Gastroesophageal sphincter (tissue), 4 donors: ENCODE measurements around the gene ARF3. TPM values are rescaled to one million over a fixed set of nuclear protein-coding genes. Genes with fewer than 3 reads are reported as not detected.
A peak's percentile ranks its signal among the peaks of the same experiment; 100 is the strongest.

Source experiments
- ATAC-seq: fragments of 150-250 bp; one replicate; pipeline ENCODE4 v1.9.1; 2016; ENCODE audit warnings: mild to moderate bottlenecking, moderate library complexity
- H3K27ac ChIP-seq, 4 donors: fragments of 200-600 bp; sonication (generic) in 3 of 4; 1 replicate in 3 of 4; 2 replicates in 1 of 4; pipeline ENCODE4 v1.5.1; 2016 to 2019
- H3K27me3 ChIP-seq: fragments of 200-600 bp; sonication (generic); one replicate; pipeline ENCODE4 v1.5.1; 2019
- H3K36me3 ChIP-seq, 2 donors: fragments of 200-600 bp; sonication (generic); one replicate each; pipeline ENCODE4 v1.5.1; 2019; ENCODE audit warnings: control low read depth in 1 of 2
- H3K4me1 ChIP-seq, 3 donors: fragments of 200-600 bp; sonication (generic); 1 replicate in 2 of 3; 2 replicates in 1 of 3; pipeline ENCODE4 v1.5.1; 2016 to 2019; ENCODE audit warnings: control low read depth in 2 of 3
- H3K4me3 ChIP-seq, 2 donors: fragments of 200-600 bp; sonication (generic); one replicate each; pipeline ENCODE4 v1.5.1; 2019; ENCODE audit warnings: mild to moderate bottlenecking in 1 of 2, moderate library complexity in 1 of 2
- H3K9me3 ChIP-seq, 3 donors: fragments of 200-600 bp; sonication (generic); one replicate each; pipeline ENCODE4 v1.5.1; 2017 to 2019; ENCODE audit warnings: control low read depth in 2 of 3
- CTCF ChIP-seq, 4 experiments: fragments of 200-600 bp in 2 of 4; fragments of 450-650 bp in 2 of 4; sonication (generic) in 1 of 4; IDR thresholded peaks; one replicate each; pipeline ENCODE4 v1.5.1; 2017 to 2019; ENCODE audit warnings: antibody characterized with exemption in 4 of 4, mild to moderate bottlenecking in 2 of 4, moderate library complexity in 2 of 4
- EP300 ChIP-seq: sonication (generic); formaldehyde crosslinking; IDR thresholded peaks from one replicate; pipeline ENCODE4 v1.6.1; 2017; ENCODE audit warnings: antibody characterized with exemption, mild to moderate bottlenecking
- POLR2A ChIP-seq, 2 donors: fragments of 450-650 bp; IDR thresholded peaks; one replicate each; pipeline ENCODE4 v1.6.1; 2017; ENCODE audit warnings: antibody characterized with exemption in 2 of 2, mild to moderate bottlenecking in 2 of 2, moderate library complexity in 1 of 2
- POLR2AphosphoS5 ChIP-seq: sonication (generic); formaldehyde crosslinking; IDR thresholded peaks from one replicate; pipeline ENCODE4 v1.6.1; 2017; ENCODE audit warnings: antibody characterized with exemption
- WGBS, 2 donors: methylation state at CpG; one replicate each; pipeline ENCODE4 v1.1.5; 2018; ENCODE audit warnings: low coverage in 1 of 2; 5-methylcytosine and 5-hydroxymethylcytosine counted together
- total RNA-seq, 4 donors: library from RNA; depleted of rRNA; stranded (reverse); fragments of >200 nt; gene quantifications; one replicate each; pipeline ENCODE4 v1.1.0, GENCODE V29; 2016

The ARF3 gene
- total RNA-seq, 4 donors from 2014 or later: 52.6 to 91.6 (median 83.1) TPM

DNA sequence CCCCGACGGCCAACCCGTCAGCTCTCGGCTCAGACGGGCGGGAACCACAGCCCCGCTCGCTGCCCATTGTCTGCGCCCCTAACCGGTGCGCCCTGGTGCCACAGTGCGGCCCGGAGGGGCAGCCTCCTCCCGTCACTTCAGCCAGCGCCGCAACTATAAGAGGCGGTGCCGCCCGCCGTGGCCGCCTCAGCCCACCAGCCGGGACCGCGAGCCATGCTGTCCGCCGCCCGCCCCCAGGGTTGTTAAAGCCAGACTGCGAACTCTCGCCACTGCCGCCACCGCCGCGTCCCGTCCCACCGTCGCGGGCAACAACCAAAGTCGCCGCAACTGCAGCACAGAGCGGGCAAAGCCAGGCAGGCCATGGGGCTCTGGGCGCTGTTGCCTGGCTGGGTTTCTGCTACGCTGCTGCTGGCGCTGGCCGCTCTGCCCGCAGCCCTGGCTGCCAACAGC, 21.0 kb upstream of the ARF3 start, which contains the start of gene WNT1:
WNT1 (plus strand) TSS at position 32 of the 450 bp plus-strand sequence; CDS start at position 361, 329 bp downstream.
- TF ChIP-seq POLR2AphosphoS5 (no peak), CTCF (IDR thresholded peaks at IDR 0.05) (peak in 1 of 4 experiments; percentile 35)
- Histone ChIP-seq H3K36me3 (no peaks in the 10 kb centered on the region), H3K4me3 (peak within 1 kb of the TSS in 1 of 2 donors; percentile 42), H3K27ac (no peak within 1 kb of the TSS), H3K9me3 (no peaks in the 10 kb centered on the region), H3K4me1 (peaks cover 0 to 50% (median 38%) of the 10 kb centered on the region in 3 donors), H3K27me3 (peaks cover 98% of the 10 kb centered on the region)
- no peak for ATAC-seq
- WGBS, 2 donors: no CpG with 5 or more reads among the region's 45 CpGs

- no peak for TF ChIP-seq POLR2AphosphoS5
- peak in 3 of 4 experiments; percentile 62 to 85 (median 82) for TF ChIP-seq CTCF (IDR thresholded peaks at IDR 0.05)
- no peak for TF ChIP-seq EP300
- TF ChIP-seq POLR2A (IDR thresholded peaks at IDR 0.05): no peak
- Histone ChIP-seq H3K4me1 (peaks cover 0 to 58% (median 38%) of the 10 kb centered on the region in 3 donors), H3K27me3 (peaks cover 98% of the 10 kb centered on the region), H3K36me3 (no peaks in the 10 kb centered on the region), H3K4me3 (peak overlapping the region in 1 of 2 donors; percentile 42), H3K27ac (no peak overlapping the region), H3K9me3 (no peaks in the 10 kb centered on the region)
- peak; percentile 32 for ATAC-seq
- WGBS, 2 donors: 20 to 46% methylated on average over 8 to 10 of the region's 50 CpGs
Observed at GRCh38 chr12:48977290-48978281, 20.3 kb upstream of the ARF3 start.

- Histone ChIP-seq H3K9me3 (no peaks in the 10 kb centered on the region), H3K27ac (peak overlapping the region in 2 of 4 donors; percentile 30 to 58), H3K4me3 (no peak overlapping the region), H3K27me3 (peaks cover 98% of the 10 kb centered on the region), H3K4me1 (peaks cover 0 to 65% (median 30%) of the 10 kb centered on the region in 3 donors), H3K36me3 (no peaks in the 10 kb centered on the region)
- peak; percentile 70 for ATAC-seq
- 9 to 47% methylated on average over 2 to 8 of the region's 19 CpGs for WGBS, 2 donors
- no peak for TF ChIP-seq EP300
- peak in 3 of 4 experiments; percentile 35 to 62 (median 52) for TF ChIP-seq CTCF (IDR thresholded peaks at IDR 0.05)
Observed at GRCh38 chr12:48973941-48974673, 16.8 kb upstream of the ARF3 start.

DNA sequence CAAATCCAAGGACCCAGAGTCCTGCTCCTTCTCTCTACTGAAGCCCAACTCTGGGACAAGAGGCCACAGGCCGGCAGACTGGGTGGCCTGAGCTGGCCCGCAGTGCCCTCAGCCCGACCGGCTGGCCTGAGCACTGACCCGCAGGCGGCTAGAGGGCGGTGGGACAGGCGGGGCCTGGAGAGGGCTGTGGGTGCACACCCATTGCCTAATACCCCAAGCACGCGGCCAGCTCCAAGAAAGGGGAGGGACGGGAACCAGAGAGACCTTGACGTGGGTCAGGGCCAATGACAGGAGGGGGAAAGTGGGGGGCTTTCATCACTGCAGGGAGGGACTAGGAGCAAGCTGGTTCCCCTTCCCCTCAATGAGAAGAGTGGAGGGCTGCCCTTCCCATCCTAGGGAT, 16.2 kb upstream of the ARF3 start:
- WGBS, 2 donors: 0% methylated on average over 2 of the region's 12 CpGs; no CpG with 5 or more reads in 1 of the 2 donors
- Histone ChIP-seq H3K4me3 (no peak overlapping the region), H3K36me3 (no peaks in the 10 kb centered on the region), H3K27me3 (peaks cover 97% of the 10 kb centered on the region), H3K4me1 (peaks cover 0 to 59% (median 24%) of the 10 kb centered on the region in 3 donors), H3K9me3 (no peaks in the 10 kb centered on the region), H3K27ac (peak overlapping the region in 3 of 4 donors; percentile 30 to 58 (median 43))
- TF ChIP-seq POLR2AphosphoS5 (no peak), CTCF (IDR thresholded peaks at IDR 0.05) (no peak), POLR2A (IDR thresholded peaks at IDR 0.05) (no peak)
- ATAC-seq: peak; percentile 83
